ENCODE data around the gene BSN.
"Not testable (repeated sequence)": the region's sequence is repeated elsewhere in the genome, so short reads cannot be mapped to it uniquely, and the experiment has no call there.

DNA sequence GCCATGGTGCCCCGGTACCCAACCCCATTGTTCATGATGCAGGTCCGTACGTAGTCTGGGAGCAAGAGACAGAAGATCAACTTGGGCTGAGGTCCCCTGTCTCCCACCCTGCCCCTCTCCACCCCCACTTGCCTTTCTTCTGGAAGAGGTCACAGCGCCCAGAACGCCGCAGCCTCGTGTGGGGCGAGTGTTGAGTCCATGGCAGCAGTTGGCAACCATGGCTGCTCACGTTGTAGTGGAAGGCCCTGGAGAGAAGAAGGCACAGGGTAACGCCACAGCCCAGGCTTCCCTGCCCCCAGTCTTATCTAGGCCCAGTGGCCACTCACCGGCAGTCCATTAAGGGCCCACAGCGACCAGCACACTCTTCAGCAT lies 133.1 kb downstream of the BSN start:
- TF ChIP-seq, protein P1, sequence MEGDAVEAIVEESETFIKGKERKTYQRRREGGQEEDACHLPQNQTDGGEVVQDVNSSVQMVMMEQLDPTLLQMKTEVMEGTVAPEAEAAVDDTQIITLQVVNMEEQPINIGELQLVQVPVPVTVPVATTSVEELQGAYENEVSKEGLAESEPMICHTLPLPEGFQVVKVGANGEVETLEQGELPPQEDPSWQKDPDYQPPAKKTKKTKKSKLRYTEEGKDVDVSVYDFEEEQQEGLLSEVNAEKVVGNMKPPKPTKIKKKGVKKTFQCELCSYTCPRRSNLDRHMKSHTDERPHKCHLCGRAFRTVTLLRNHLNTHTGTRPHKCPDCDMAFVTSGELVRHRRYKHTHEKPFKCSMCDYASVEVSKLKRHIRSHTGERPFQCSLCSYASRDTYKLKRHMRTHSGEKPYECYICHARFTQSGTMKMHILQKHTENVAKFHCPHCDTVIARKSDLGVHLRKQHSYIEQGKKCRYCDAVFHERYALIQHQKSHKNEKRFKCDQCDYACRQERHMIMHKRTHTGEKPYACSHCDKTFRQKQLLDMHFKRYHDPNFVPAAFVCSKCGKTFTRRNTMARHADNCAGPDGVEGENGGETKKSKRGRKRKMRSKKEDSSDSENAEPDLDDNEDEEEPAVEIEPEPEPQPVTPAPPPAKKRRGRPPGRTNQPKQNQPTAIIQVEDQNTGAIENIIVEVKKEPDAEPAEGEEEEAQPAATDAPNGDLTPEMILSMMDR (IDR thresholded peaks at IDR 0.05) = not testable (repeated sequence)
- not testable (repeated sequence) for TF ChIP-seq POLR2A (IDR thresholded peaks at IDR 0.05)
